Mucosa of rectum (tissue), 2 donors: ENCODE results near the gene AKT3.
"Not testable (repeated sequence)": the region's sequence is repeated elsewhere in the genome, so short reads cannot be mapped to it uniquely, and the experiment has no call there.

ENCODE experiments used
- H3K27ac ChIP-seq, 2 donors: one replicate each; pipeline ENCODE4 v1.7.0; 2013; ENCODE audit warnings: inconsistent platforms in 2 of 2, low read depth in 2 of 2, low read length in 2 of 2
- H3K27me3 ChIP-seq, 2 donors: one replicate each; pipeline ENCODE4 v1.7.0; 2013; ENCODE audit warnings: low read length in 2 of 2; ENCODE audit not compliant: control insufficient read depth in 2 of 2, insufficient read depth in 2 of 2
- H3K36me3 ChIP-seq, 2 donors: one replicate each; pipeline ENCODE4 v1.7.0; 2013; ENCODE audit warnings: low read length in 2 of 2; ENCODE audit not compliant: control insufficient read depth in 2 of 2, insufficient read depth in 2 of 2
- H3K4me1 ChIP-seq, 2 donors: one replicate each; pipeline ENCODE4 v1.7.0; 2013; ENCODE audit warnings: low read length in 2 of 2, mild to moderate bottlenecking in 1 of 2; ENCODE audit not compliant: control insufficient read depth in 2 of 2, insufficient read depth in 2 of 2
- H3K4me3 ChIP-seq, 2 donors: one replicate each; pipeline ENCODE4 v1.7.0; 2013; ENCODE audit warnings: low read length in 2 of 2
- H3K9ac ChIP-seq, 2 donors: one replicate each; pipeline ENCODE4 v1.7.0; 2013; ENCODE audit warnings: low read length in 2 of 2, low read depth in 1 of 2, mild to moderate bottlenecking in 1 of 2
- H3K9me3 ChIP-seq, 2 donors: one replicate each; pipeline ENCODE4 v1.7.0; 2013; ENCODE audit warnings: low read length in 2 of 2; ENCODE audit not compliant: control insufficient read depth in 2 of 2
- donor health status: healthy.
- donor health status: Normal muscosa, but diverticular disease.

Gene AKT3

DNA sequence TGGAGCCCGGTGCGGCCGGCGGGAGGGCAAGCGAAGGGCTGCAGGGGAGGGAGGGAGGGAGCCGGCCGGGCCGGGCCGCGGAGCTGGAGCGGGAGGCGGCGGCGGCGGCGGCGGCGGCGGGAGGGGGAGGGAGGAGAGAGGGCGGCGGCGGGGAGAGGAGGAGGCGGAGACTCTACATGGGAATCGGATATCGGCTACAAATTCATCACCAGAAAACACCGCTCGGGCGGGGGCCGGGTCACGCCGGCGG, at the start of gene AKT3:
AKT3 (minus strand) TSS at position 42 of the 250 bp plus-strand sequence. CDS start 7,073 bp downstream, outside the sequence.
- no peaks in the 10 kb centered on the region for H3K9me3 ChIP-seq
- H3K27me3 ChIP-seq, result no peaks in the 10 kb centered on the region
- no peaks in the 10 kb centered on the region for H3K36me3 ChIP-seq
- H3K27ac ChIP-seq, result peak within 1 kb of the TSS; percentile 82 to 84
- peak within 1 kb of the TSS; percentile 69 to 80 for H3K4me3 ChIP-seq
- H3K4me1 ChIP-seq, result peaks cover 2 to 7% of the 10 kb centered on the region in 2 donors
- peak within 1 kb of the TSS; percentile 49 to 66 for H3K9ac ChIP-seq

DNA sequence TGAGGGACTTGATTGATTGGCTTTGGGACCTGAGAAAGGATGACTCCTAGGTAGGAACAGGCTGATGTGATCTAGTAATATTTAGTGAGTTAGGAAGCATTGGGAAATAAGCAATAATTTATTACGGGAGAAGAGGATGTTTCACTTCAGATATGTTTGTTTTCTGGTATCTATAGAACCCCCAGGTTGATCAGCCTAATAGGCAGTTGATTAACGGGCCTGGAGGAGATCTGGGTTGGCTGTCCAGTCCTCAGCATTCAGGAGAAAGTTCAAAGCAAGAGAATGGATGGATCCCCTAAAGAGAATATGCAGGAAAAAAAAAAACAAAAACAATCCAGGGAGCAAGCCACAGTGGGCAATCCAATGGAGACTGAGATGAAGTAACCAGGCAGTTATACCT, 48.2 kb upstream of the AKT3 start:
- no peak overlapping the region for H3K4me3 ChIP-seq
- no peaks in the 10 kb centered on the region for H3K9me3 ChIP-seq
- no peaks in the 10 kb centered on the region for H3K36me3 ChIP-seq
- H3K27me3 ChIP-seq, result no peaks in the 10 kb centered on the region
- H3K27ac ChIP-seq, result no peak overlapping the region
- H3K9ac ChIP-seq, result no peak overlapping the region
- no peaks in the 10 kb centered on the region for H3K4me1 ChIP-seq

DNA sequence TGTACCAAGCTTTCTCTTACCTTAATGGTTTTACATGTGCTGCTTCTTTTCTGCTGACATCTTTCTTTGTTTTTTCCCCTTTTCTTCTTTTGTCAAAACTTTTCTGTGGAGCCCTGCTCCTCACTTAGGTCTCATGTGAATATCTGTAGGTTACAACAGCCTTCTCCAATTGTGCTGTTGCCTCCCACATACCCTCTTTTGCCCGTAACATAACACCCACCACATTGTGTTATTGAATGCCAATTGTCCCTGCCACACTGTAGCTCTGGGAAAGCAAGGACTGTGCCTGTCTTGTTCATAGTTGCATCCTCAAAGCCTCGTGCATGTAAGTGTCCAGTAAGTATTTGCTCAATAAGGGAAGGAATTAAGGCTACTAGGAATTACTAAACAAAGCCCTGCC, 46.3 kb upstream of the AKT3 start:
- H3K4me1 ChIP-seq, result no peaks in the 10 kb centered on the region
- no peaks in the 10 kb centered on the region for H3K9me3 ChIP-seq
- no peaks in the 10 kb centered on the region for H3K36me3 ChIP-seq
- H3K27ac ChIP-seq, result no peak overlapping the region
- no peaks in the 10 kb centered on the region for H3K27me3 ChIP-seq
- H3K9ac ChIP-seq, result no peak overlapping the region
- H3K4me3 ChIP-seq, result no peak overlapping the region

DNA sequence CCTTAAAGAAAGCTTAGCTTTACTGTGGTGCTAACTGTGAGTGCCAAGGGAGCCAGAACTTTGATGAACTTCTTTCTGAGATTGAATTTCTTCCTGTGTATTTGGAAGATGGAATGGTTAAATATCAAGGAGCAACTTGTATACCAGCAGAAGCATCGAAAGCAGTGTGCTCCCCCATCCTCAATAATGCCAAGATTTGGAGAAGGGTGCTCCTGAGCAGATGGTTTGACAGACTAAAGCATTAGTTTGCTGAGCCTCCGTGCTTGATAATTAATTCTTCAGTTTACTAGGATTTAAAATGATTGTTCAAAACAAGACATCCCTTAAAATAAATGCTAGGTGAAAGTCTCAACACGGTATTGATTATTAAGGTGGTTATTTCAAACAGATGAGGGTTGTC, 42.4 kb upstream of the AKT3 start:
- no peak overlapping the region for H3K4me3 ChIP-seq

DNA sequence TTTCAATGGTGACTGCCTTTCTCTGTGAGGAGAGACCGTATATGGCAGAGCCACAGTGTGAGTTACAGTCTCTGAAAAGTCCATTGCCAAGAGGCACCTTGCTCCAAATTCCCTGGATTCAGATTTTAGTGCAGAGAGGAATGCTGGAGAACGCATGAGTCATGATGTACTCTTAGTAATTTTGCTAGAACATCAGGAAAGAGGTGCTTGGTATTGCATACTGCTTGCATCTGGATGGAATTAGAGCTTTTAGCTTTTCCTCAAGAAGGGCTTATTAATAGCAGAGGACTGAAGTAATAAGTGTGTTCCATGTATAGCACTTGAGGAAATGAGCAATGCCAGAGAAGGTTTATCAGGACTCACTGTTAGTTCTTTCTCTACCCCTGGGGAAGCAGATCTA, 40.5 kb upstream of the AKT3 start:
- no peaks in the 10 kb centered on the region for H3K27me3 ChIP-seq
- no peak overlapping the region for H3K4me3 ChIP-seq
- H3K27ac ChIP-seq, result no peak overlapping the region
- H3K9me3 ChIP-seq, result no peaks in the 10 kb centered on the region
- H3K36me3 ChIP-seq, result no peaks in the 10 kb centered on the region
- H3K4me1 ChIP-seq, result no peaks in the 10 kb centered on the region
- H3K9ac ChIP-seq, result no peak overlapping the region

More for the DNA sequence above, 42.4 kb upstream of the AKT3 start:
- Histone ChIP-seq H3K9me3 (no peaks in the 10 kb centered on the region), H3K36me3 (no peaks in the 10 kb centered on the region), H3K9ac (no peak overlapping the region), H3K27ac (no peak overlapping the region), H3K27me3 (no peaks in the 10 kb centered on the region), H3K4me1 (no peaks in the 10 kb centered on the region)

DNA sequence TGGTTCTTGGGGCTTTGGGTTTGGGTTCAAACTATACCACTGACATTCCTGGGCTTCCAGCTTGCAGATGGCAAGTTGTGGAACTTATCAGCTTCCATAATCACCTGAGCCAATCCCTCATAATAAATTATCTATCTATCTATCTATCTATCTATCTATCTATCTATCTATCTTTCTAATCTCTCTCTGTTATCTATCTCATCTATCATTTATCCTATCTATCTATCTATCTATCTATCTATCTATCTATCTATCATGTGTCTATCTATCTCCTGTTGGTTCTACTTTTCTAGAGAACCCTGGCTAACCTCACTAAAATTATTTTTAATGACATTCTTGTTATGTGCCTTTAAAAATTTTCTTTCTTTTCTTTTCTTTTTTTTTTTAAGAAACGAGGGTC, 35.8 kb upstream of the AKT3 start:
- H3K4me3 ChIP-seq, result no peak overlapping the region
- H3K9ac ChIP-seq, result no peak overlapping the region
- no peaks in the 10 kb centered on the region for H3K36me3 ChIP-seq
- H3K27me3 ChIP-seq, result peaks cover 0 to 3% of the 10 kb centered on the region in 2 donors
- no peak overlapping the region for H3K27ac ChIP-seq
- no peaks in the 10 kb centered on the region for H3K9me3 ChIP-seq
- H3K4me1 ChIP-seq, result no peaks in the 10 kb centered on the region

DNA sequence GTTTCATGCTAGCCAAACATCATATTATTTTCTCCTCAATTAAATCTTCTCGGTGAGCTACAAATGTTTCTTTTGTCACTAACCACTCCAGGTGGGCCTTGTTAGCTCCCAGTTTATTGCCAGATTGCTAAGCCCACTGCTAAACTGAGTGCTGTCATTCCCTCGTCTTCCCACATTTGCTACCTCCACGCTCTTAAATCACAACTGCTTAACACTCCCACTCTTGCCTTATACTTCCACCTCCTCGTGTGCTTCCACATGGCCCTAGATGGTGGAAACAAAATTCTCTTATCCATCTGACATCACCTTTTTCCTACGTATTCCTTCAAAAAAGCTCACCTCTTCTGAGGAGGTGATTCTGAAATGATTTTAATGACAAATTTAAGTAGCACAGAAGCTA, 34.6 kb upstream of the AKT3 start:
- H3K4me1 ChIP-seq, result no peaks in the 10 kb centered on the region
- no peak overlapping the region for H3K27ac ChIP-seq
- H3K36me3 ChIP-seq, result no peaks in the 10 kb centered on the region

DNA sequence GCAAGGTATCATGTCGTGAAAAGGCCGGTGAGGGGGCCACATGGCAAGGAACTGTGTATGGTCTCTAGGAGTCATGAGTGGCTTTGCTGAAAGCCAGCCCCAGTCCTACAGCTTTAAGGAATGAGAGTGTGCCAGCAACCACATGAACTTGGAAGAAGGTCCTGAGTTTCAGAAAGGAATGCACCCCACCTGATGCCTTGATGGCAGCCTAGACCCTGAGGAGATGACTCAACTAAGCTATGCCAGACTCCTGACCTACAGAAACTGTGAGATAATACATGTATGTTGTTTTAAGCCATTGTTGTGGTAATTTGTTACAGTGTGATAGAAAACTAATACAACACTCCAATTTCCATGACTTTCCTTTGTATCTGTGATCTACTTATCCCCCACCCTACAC, 33.5 kb upstream of the AKT3 start:
- H3K9me3 ChIP-seq, result no peaks in the 10 kb centered on the region
- H3K9ac ChIP-seq, result no peak overlapping the region
- H3K36me3 ChIP-seq, result no peaks in the 10 kb centered on the region
- H3K4me1 ChIP-seq, result no peaks in the 10 kb centered on the region
- H3K27me3 ChIP-seq, result peaks cover 0 to 3% of the 10 kb centered on the region in 2 donors
- H3K4me3 ChIP-seq, result no peak overlapping the region
- no peak overlapping the region for H3K27ac ChIP-seq

More for the DNA sequence above, 34.6 kb upstream of the AKT3 start:
- Histone ChIP-seq H3K27me3 (peaks cover 0 to 3% of the 10 kb centered on the region in 2 donors), H3K9me3 (no peaks in the 10 kb centered on the region), H3K9ac (no peak overlapping the region), H3K4me3 (no peak overlapping the region)

DNA sequence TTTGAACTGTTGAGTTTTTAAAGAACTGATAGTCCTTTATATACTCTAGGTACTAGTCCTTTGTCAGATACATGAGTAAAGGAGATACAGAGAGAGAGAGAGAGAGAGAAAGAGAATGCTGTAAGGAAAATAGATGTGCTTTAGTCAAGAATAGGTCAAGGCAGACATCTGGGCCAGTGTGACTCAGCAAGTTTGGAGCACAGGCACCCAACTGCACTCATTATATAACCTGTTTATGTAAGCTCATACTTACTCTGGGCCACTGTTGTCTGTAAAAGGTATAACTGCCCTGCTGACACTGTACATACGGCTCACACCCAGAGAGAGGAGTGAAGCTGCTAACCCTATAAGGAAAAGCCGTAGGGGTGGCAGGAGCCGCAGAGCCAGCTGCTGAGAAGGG, 32.2 kb upstream of the AKT3 start:
- H3K27me3 ChIP-seq, result peaks cover 0 to 3% of the 10 kb centered on the region in 2 donors
- H3K9me3 ChIP-seq, result no peaks in the 10 kb centered on the region
- no peak overlapping the region for H3K9ac ChIP-seq
- H3K27ac ChIP-seq, result no peak overlapping the region
- no peaks in the 10 kb centered on the region for H3K4me1 ChIP-seq
- H3K4me3 ChIP-seq, result no peak overlapping the region
- no peaks in the 10 kb centered on the region for H3K36me3 ChIP-seq

DNA sequence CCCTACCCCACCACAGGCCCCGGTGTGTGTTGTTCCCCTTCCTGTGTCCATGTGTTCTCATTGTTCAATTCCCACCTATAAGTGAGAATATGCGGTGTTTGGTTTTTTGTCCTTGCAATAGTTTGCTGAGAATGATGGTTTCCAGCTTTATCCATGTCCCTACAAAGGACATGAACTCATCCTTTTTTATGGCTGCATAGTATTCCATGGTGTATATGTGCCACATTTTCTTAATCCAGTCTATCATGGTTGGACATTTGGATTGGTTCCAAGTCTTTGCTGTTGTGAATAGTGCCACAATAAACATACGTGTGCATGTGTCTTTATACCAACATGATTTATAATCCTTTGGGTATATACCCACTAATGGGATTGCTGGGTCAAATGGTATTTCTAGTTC, 27.0 kb upstream of the AKT3 start:
- H3K27ac ChIP-seq, H3K4me3 ChIP-seq, H3K9me3 ChIP-seq, H3K27me3 ChIP-seq, H3K9ac ChIP-seq, H3K4me1 ChIP-seq, H3K36me3 ChIP-seq: not testable (repeated sequence)

DNA sequence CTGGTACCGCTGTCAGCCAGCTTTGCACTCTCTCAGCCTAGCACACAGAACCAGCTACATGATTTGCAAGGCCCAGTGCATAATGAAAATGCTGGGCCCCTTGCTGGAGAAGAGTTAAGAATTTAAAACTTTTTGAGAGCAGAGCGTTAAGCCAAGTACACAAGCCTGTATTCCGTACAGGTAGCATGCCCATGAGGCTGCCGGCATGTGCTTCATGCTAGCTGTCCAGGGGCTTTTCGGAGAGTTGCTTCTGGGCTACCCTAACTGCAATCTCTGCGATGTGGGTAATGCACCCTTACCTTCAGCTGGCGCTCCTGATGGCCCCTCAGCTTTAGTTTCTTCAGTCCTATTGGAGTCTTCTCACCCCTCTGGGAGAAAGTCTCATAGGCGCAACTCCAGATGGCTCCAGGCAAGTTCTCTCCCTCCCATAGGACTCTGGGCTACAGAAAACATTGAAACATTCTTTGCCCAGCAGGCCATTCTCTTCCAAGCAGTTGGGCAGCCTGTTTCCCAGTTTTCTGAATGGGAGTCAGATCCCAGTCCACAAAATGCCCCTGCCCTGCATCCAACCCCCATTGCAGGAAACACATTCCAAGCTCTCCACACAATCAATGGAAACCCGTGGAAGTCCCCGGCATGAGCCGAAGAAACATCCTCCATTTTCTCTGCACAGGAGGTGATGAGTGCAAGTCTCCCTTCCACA, 5.7 kb upstream of the AKT3 start:
- Histone ChIP-seq H3K27ac (no peak overlapping the region), H3K9ac (no peak overlapping the region), H3K4me1 (peaks cover 2 to 7% of the 10 kb centered on the region in 2 donors), H3K9me3 (no peaks in the 10 kb centered on the region), H3K4me3 (no peak overlapping the region), H3K36me3 (no peaks in the 10 kb centered on the region), H3K27me3 (peaks cover 0 to 3% of the 10 kb centered on the region in 2 donors)
